Body of pancreas (tissue), 4 donors: Measurements from ENCODE around the gene SLC17A3. TPM values are rescaled to one million over a fixed set of nuclear protein-coding genes. Genes with fewer than 3 reads are reported as not detected.

Experiments used
- ATAC-seq: fragments of 150-250 bp; one replicate; pipeline ENCODE4 v1.9.1; 2016
- DNase-seq, 4 donors: peaks; one replicate each; pipeline ENCODE4 v3.0.0-alpha.2; 2019
- H3K27ac ChIP-seq, 4 donors: fragments of 200-600 bp; sonication (generic); 1 replicate in 3 of 4; 2 replicates in 1 of 4; pipeline versions ENCODE4 v1.5.1 to v1.6.1; 2016 to 2019; ENCODE audit warnings: mild to moderate bottlenecking in 1 of 4, mixed read lengths in 1 of 4, moderate library complexity in 1 of 4
- H3K27me3 ChIP-seq, 2 donors: fragments of 200-600 bp; sonication (generic); one replicate each; pipeline ENCODE4 v1.6.0; 2016; ENCODE audit warnings: mild to moderate bottlenecking in 1 of 2
- H3K36me3 ChIP-seq, 2 donors: fragments of 200-600 bp; sonication (generic); replicated peaks in 1 of 2; 2 replicates each; pipeline ENCODE4 v1.5.1; 2016; ENCODE audit warnings: low read depth in 2 of 2; ENCODE audit not compliant: insufficient read depth in 1 of 2
- H3K4me1 ChIP-seq: fragments of 200-600 bp; sonication (generic); one replicate; pipeline ENCODE4 v1.6.0; 2016
- H3K4me3 ChIP-seq, 2 donors: fragments of 200-600 bp; sonication (generic); 1 replicate in 1 of 2; 2 replicates in 1 of 2; pipeline ENCODE4 v1.5.1; 2016 to 2019
- H3K9me3 ChIP-seq, 3 donors: fragments of 200-600 bp; sonication (generic); 1 replicate in 2 of 3; 2 replicates in 1 of 3; pipeline ENCODE4 v1.5.1; 2016
- POLR2A ChIP-seq, 3 donors: fragments of 450-650 bp; IDR thresholded peaks; one replicate each; pipeline ENCODE4 v1.6.1; 2016; ENCODE audit warnings: antibody characterized with exemption in 3 of 3, mild to moderate bottlenecking in 2 of 3
- WGBS, 2 donors: methylation state at CpG; one replicate each; pipeline ENCODE4 v1.1.5; 2017; 5-methylcytosine and 5-hydroxymethylcytosine counted together
- intact Hi-C: fragments of 100-400 bp; cut with DNase I; formaldehyde crosslinking; loops from one replicate; pipeline ENCODE4 v1.15.1; 2023
- total RNA-seq, 2 donors: library from RNA; depleted of rRNA; stranded (reverse); fragments of >200 nt; gene quantifications; one replicate each; pipeline ENCODE4 v1.1.0, GENCODE V29; 2016
- TF ChIP-seq, protein P1 (sequence below), 7 experiments: fragments of 450-650 bp in 4 of 7; fragments of 200-600 bp in 3 of 7; sonication (generic) in 3 of 7; IDR thresholded peaks; one replicate each; pipeline ENCODE4 v1.5.1; 2016 to 2019; ENCODE audit warnings: antibody characterized with exemption in 7 of 7

SLC17A3 gene
- total RNA-seq, 2 donors from 2014 or later: not detected

DNA sequence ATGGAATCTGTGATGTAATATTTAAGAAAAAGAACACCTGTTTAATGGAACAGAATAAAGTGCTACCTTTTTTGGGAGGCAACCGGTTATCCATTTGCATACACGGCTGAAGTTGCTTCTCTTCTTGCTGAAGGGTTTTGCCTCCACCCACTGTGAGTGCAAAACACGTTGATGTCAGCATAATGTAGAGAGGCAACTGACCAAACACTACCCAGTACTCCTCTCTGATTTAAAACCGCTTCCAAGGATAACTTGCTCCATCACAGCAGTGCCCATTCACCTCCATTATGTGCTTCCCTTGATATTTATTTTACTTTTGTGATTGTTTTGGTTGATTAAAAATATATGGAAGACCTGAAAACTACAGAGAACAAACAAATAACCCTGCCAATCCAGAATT is 43.6 kb downstream of the SLC17A3 start:
- WGBS, 2 donors: 73 to 76% methylated on average over 4 of the region's 4 CpGs
- ATAC-seq: no peak
- intact Hi-C loops: no loop called here
- Histone ChIP-seq H3K27ac (no peak overlapping the region), H3K9me3 (no peaks in the 10 kb centered on the region), H3K4me1 (no peaks in the 10 kb centered on the region), H3K27me3 (no peaks in the 10 kb centered on the region), H3K36me3 (no peaks in the 10 kb centered on the region), H3K4me3 (no peak overlapping the region)
- TF ChIP-seq POLR2A (IDR thresholded peaks at IDR 0.05): no peak
- TF ChIP-seq, protein P1, sequence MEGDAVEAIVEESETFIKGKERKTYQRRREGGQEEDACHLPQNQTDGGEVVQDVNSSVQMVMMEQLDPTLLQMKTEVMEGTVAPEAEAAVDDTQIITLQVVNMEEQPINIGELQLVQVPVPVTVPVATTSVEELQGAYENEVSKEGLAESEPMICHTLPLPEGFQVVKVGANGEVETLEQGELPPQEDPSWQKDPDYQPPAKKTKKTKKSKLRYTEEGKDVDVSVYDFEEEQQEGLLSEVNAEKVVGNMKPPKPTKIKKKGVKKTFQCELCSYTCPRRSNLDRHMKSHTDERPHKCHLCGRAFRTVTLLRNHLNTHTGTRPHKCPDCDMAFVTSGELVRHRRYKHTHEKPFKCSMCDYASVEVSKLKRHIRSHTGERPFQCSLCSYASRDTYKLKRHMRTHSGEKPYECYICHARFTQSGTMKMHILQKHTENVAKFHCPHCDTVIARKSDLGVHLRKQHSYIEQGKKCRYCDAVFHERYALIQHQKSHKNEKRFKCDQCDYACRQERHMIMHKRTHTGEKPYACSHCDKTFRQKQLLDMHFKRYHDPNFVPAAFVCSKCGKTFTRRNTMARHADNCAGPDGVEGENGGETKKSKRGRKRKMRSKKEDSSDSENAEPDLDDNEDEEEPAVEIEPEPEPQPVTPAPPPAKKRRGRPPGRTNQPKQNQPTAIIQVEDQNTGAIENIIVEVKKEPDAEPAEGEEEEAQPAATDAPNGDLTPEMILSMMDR (IDR thresholded peaks at IDR 0.05): no peak
- DNase-seq: no peak

DNA sequence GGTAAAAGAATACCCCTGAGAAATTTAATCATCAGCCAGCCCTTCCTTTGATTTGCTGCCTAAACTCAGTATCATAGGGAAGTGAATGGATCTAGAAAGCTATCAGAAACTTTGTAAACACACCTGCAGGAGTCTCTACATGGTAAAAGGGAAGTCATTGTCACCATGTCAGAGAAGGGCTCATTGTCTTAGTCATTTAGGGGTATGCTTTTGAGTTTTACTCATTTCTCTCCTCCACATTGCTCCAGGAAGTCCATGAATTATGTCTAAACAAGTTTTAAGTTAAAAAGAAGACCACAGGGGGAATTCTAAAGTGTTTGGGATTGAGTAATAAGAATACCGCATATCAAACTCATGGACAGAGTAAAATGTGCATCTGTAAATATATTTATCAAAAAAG is 44.7 kb downstream of the SLC17A3 start:
- Histone ChIP-seq H3K4me3 (no peak overlapping the region), H3K27me3 (no peaks in the 10 kb centered on the region), H3K4me1 (no peaks in the 10 kb centered on the region), H3K36me3 (no peaks in the 10 kb centered on the region), H3K9me3 (no peaks in the 10 kb centered on the region), H3K27ac (no peak overlapping the region)
- no peak for ATAC-seq
- intact Hi-C loops: no loop called here
- WGBS, 2 donors: 80 to 94% methylated on average over 1 of the region's 1 CpG
- DNase-seq: no peak
- TF ChIP-seq POLR2A (IDR thresholded peaks at IDR 0.05): no peak
- TF ChIP-seq, protein P1 (IDR thresholded peaks at IDR 0.05): no peak

DNA sequence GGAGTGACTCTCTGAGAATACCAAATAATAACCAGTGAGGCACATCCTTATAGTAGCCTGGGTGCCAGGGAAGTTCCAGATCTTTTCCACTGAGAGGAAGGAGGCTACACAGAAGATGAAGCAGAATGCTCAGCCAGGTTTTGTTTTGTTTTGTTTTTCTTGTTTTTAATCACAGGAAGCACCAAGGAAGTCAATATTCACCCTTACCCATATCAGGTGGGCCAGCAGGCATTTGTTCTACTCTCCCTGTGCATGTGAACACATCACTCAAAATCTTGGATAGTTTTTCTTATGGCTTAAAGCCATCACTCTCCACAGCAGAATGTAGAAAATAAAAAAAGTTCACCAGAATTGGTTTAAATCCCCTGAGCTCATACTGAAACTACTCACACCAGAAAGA is 52.7 kb downstream of the SLC17A3 start:
- H3K36me3 ChIP-seq: no peaks in the 10 kb centered on the region
- ATAC-seq: no peak
- H3K4me1 ChIP-seq: no peaks in the 10 kb centered on the region
- H3K27ac ChIP-seq: no peak overlapping the region
- DNase-seq: no peak
- intact Hi-C loops: no loop called here
- H3K9me3 ChIP-seq: no peaks in the 10 kb centered on the region
- no peak for TF ChIP-seq POLR2A (IDR thresholded peaks at IDR 0.05)
- TF ChIP-seq, protein P1 (IDR thresholded peaks at IDR 0.05): no peak
- H3K4me3 ChIP-seq: no peak overlapping the region
- no peaks in the 10 kb centered on the region for H3K27me3 ChIP-seq

DNA sequence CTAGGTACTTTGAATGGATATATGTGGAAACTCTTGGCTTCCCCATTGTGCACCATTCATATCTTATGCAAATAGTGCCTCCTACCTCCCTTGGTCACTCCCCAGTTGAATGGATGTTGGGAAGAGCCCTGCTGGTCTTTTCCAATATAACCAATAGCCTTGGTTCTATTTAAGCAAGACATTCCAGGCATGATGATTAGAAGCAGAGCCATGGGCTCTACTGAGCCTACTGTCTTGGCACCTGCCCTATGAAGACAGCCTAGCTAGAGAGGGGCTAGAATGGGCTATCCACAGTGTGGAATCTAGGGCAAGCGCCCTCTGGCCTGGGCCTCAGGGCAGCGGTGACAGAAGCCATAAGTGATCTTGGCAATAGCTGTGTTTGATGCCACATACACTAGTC is 57.8 kb downstream of the SLC17A3 start:
- intact Hi-C loops: no loop called here
- WGBS, 2 donors: 92 to 100% methylated on average over 2 of the region's 2 CpGs
- Histone ChIP-seq H3K4me3 (no peak overlapping the region), H3K27ac (no peak overlapping the region), H3K27me3 (no peaks in the 10 kb centered on the region), H3K9me3 (no peaks in the 10 kb centered on the region), H3K36me3 (no peaks in the 10 kb centered on the region), H3K4me1 (no peaks in the 10 kb centered on the region)
- ATAC-seq: no peak
- DNase-seq: no peak
- TF ChIP-seq, protein P1 (IDR thresholded peaks at IDR 0.05): no peak
- no peak for TF ChIP-seq POLR2A (IDR thresholded peaks at IDR 0.05)

DNA sequence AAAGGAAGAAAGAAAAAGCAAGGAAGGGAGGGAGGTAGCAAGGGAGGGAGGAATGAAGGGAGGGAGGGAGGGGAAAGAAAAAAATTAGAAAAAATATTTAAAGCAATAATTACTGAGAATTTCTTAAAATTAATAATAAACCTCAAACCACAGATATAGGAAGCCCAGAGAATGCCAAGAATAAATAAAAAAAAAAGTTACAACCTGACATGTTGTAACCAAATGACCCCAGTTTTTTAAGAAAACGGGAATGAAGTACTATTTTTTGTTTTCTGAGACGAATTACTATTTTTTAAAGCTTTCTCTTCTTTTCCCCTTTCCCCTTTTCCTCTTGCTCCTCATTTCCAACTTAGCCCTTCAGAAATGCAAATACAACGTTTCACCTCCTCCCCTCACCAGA is 58.8 kb downstream of the SLC17A3 start:
- ATAC-seq: no peak
- TF ChIP-seq, protein P1 (IDR thresholded peaks at IDR 0.05): no peak
- TF ChIP-seq POLR2A (IDR thresholded peaks at IDR 0.05): no peak
- H3K36me3 ChIP-seq: no peaks in the 10 kb centered on the region
- no peak for DNase-seq
- H3K27ac ChIP-seq: no peak overlapping the region
- no peak overlapping the region for H3K4me3 ChIP-seq
- no peaks in the 10 kb centered on the region for H3K4me1 ChIP-seq
- intact Hi-C loops: no loop called here
- WGBS, 2 donors: 55 to 64% methylated on average over 3 of the region's 3 CpGs
- no peaks in the 10 kb centered on the region for H3K27me3 ChIP-seq
- H3K9me3 ChIP-seq: no peaks in the 10 kb centered on the region
